Body of pancreas (tissue), 4 donors: Measurements from ENCODE around the gene TFCP2L1. TPM values are rescaled to one million over a fixed set of nuclear protein-coding genes. Genes with fewer than 3 reads are reported as not detected.

Source experiments
- ATAC-seq: fragments of 150-250 bp; one replicate; pipeline ENCODE4 v1.9.1; 2016
- DNase-seq, 4 donors: peaks; one replicate each; pipeline ENCODE4 v3.0.0-alpha.2; 2019
- H3K27ac ChIP-seq, 4 donors: fragments of 200-600 bp; sonication (generic); 1 replicate in 3 of 4; 2 replicates in 1 of 4; pipeline versions ENCODE4 v1.5.1 to v1.6.1; 2016 to 2019; ENCODE audit warnings: mild to moderate bottlenecking in 1 of 4, mixed read lengths in 1 of 4, moderate library complexity in 1 of 4
- H3K27me3 ChIP-seq, 2 donors: fragments of 200-600 bp; sonication (generic); one replicate each; pipeline ENCODE4 v1.6.0; 2016; ENCODE audit warnings: mild to moderate bottlenecking in 1 of 2
- H3K36me3 ChIP-seq, 2 donors: fragments of 200-600 bp; sonication (generic); replicated peaks in 1 of 2; 2 replicates each; pipeline ENCODE4 v1.5.1; 2016; ENCODE audit warnings: low read depth in 2 of 2; ENCODE audit not compliant: insufficient read depth in 1 of 2
- H3K4me1 ChIP-seq: fragments of 200-600 bp; sonication (generic); one replicate; pipeline ENCODE4 v1.6.0; 2016
- H3K4me3 ChIP-seq, 2 donors: fragments of 200-600 bp; sonication (generic); 1 replicate in 1 of 2; 2 replicates in 1 of 2; pipeline ENCODE4 v1.5.1; 2016 to 2019
- H3K9me3 ChIP-seq, 3 donors: fragments of 200-600 bp; sonication (generic); 1 replicate in 2 of 3; 2 replicates in 1 of 3; pipeline ENCODE4 v1.5.1; 2016
- POLR2A ChIP-seq, 3 donors: fragments of 450-650 bp; IDR thresholded peaks; one replicate each; pipeline ENCODE4 v1.6.1; 2016; ENCODE audit warnings: antibody characterized with exemption in 3 of 3, mild to moderate bottlenecking in 2 of 3
- WGBS, 2 donors: methylation state at CpG; one replicate each; pipeline ENCODE4 v1.1.5; 2017; 5-methylcytosine and 5-hydroxymethylcytosine counted together
- intact Hi-C: fragments of 100-400 bp; cut with DNase I; formaldehyde crosslinking; loops from one replicate; pipeline ENCODE4 v1.15.1; 2023
- total RNA-seq, 2 donors: library from RNA; depleted of rRNA; stranded (reverse); fragments of >200 nt; gene quantifications; one replicate each; pipeline ENCODE4 v1.1.0, GENCODE V29; 2016
- TF ChIP-seq, protein P1 (sequence below), 7 experiments: fragments of 450-650 bp in 4 of 7; fragments of 200-600 bp in 3 of 7; sonication (generic) in 3 of 7; IDR thresholded peaks; one replicate each; pipeline ENCODE4 v1.5.1; 2016 to 2019; ENCODE audit warnings: antibody characterized with exemption in 7 of 7

The TFCP2L1 gene
- total RNA-seq, 2 donors from 2014 or later: 4.6 to 8.3 TPM

DNA sequence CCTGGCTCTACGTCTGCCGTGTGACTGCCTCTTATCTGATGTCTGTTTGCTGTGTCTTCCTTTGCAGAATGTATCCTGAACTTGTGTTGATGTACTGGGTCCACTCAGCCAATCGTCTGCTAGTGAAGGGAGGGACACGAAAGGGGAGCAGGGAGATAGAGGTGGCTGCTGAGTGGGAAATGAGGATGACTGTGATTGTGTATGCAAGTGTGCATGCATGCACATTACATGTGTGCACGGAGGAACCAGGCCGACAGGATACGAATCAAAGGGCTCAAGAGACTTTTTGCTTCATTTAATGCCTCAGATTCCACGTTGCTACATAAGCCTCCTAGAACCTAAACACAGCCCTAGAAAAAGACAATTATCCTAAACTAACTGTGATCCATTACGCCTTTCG lies 111.2 kb downstream of the TFCP2L1 start:
- H3K9me3 ChIP-seq: no peaks in the 10 kb centered on the region
- WGBS, 2 donors: 90 to 91% methylated on average over 10 of the region's 10 CpGs

DNA sequence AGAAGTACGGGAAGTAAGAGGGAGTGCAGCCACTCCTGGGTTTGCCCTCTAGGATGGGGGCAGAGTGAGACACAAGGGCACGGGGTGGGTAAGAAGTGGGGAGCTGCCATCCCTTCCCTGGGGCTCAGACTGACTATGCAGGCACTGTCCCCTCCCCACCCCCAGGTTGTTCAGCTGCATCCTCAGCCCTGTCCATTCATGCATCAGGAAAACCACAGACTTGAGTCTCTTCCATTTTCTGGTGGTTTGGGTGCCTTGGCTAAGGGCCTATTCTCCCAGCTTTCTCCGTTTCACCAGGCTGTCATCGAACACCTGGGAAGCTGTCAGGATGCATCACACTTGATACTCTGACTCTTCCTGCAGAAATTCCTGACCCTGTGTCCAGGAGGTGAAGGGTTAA lies 111.9 kb downstream of the TFCP2L1 start:
- intact Hi-C loops: no loop called here
- Histone ChIP-seq H3K27ac (no peak overlapping the region), H3K9me3 (no peaks in the 10 kb centered on the region), H3K4me3 (no peak overlapping the region), H3K27me3 (no peaks in the 10 kb centered on the region), H3K36me3 (no peaks in the 10 kb centered on the region), H3K4me1 (no peaks in the 10 kb centered on the region)
- TF ChIP-seq, protein P1, sequence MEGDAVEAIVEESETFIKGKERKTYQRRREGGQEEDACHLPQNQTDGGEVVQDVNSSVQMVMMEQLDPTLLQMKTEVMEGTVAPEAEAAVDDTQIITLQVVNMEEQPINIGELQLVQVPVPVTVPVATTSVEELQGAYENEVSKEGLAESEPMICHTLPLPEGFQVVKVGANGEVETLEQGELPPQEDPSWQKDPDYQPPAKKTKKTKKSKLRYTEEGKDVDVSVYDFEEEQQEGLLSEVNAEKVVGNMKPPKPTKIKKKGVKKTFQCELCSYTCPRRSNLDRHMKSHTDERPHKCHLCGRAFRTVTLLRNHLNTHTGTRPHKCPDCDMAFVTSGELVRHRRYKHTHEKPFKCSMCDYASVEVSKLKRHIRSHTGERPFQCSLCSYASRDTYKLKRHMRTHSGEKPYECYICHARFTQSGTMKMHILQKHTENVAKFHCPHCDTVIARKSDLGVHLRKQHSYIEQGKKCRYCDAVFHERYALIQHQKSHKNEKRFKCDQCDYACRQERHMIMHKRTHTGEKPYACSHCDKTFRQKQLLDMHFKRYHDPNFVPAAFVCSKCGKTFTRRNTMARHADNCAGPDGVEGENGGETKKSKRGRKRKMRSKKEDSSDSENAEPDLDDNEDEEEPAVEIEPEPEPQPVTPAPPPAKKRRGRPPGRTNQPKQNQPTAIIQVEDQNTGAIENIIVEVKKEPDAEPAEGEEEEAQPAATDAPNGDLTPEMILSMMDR (IDR thresholded peaks at IDR 0.05): no peak
- TF ChIP-seq POLR2A (IDR thresholded peaks at IDR 0.05): no peak
- no peak for DNase-seq
- ATAC-seq: no peak
- WGBS, 2 donors: 73 to 88% methylated on average over 4 of the region's 4 CpGs

More for the DNA sequence above, 111.2 kb downstream of the TFCP2L1 start:
- Histone ChIP-seq H3K36me3 (no peaks in the 10 kb centered on the region), H3K4me3 (no peak overlapping the region), H3K27ac (no peak overlapping the region), H3K27me3 (no peaks in the 10 kb centered on the region), H3K4me1 (no peaks in the 10 kb centered on the region)
- TF ChIP-seq, protein P1 (IDR thresholded peaks at IDR 0.05): no peak
- no peak for TF ChIP-seq POLR2A (IDR thresholded peaks at IDR 0.05)
- ATAC-seq (no peak), DNase-seq (no peak)
- intact Hi-C loops: no loop called here

DNA sequence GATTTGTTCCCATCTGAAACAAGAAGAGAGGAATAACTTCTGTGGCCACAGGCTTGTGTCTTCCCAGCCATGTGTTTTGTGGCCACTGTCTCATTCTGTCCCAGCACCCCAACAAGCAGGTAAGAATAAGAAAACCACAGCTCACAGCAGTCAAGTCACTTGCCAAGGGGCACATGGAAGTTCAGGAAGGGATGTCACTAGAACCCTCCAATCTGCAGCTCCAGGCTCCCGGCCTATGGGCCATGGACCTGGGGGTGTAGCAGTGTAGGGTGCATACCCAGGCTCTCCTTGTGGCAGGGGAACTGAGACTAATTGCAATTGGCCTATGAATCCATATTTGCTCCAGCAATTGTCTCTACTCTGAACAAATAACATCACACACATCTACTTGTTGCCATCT lies 112.5 kb downstream of the TFCP2L1 start:
- H3K27me3 ChIP-seq: no peaks in the 10 kb centered on the region
- no peak for ATAC-seq
- no peak for DNase-seq
- intact Hi-C loops: no loop called here
- WGBS, 2 donors: 100% methylated on average over 1 of the region's 1 CpG
- no peak overlapping the region for H3K27ac ChIP-seq
- TF ChIP-seq, protein P1 (IDR thresholded peaks at IDR 0.05): no peak
- TF ChIP-seq POLR2A (IDR thresholded peaks at IDR 0.05): no peak
- H3K9me3 ChIP-seq: no peaks in the 10 kb centered on the region
- no peak overlapping the region for H3K4me3 ChIP-seq
- no peaks in the 10 kb centered on the region for H3K4me1 ChIP-seq
- no peaks in the 10 kb centered on the region for H3K36me3 ChIP-seq

DNA sequence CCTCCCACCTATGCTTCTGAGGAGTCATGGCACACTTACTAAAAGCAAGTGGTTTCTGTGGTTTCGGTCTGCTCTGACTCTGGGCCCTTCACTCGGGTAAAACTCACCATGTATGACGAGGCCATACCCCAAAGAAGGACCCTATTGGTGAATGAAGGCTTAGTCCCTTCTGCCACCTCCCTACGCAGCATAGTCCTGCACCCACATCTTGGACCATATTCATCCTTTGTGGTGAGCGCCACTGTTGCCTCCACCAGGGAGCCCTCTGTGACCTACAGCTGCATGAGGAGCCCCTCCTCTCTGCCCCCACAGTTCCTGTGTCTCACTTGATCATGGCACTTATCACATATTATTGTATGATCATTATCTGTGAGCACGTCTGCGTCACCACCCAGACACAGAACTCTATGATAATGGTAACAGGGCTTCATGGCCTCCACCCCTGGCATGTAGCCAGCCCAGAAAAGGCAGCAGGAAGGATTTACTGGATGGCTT lies 113.3 kb downstream of the TFCP2L1 start:
- H3K27me3 ChIP-seq: no peaks in the 10 kb centered on the region
- no peak for ATAC-seq
- DNase-seq: no peak
- no peak overlapping the region for H3K4me3 ChIP-seq
- WGBS, 2 donors: 78 to 94% methylated on average over 7 of the region's 7 CpGs
- H3K36me3 ChIP-seq: no peaks in the 10 kb centered on the region
- no peaks in the 10 kb centered on the region for H3K4me1 ChIP-seq
- intact Hi-C loops: no loop called here
- H3K9me3 ChIP-seq: no peaks in the 10 kb centered on the region
- TF ChIP-seq, protein P1 (IDR thresholded peaks at IDR 0.05): no peak
- no peak for TF ChIP-seq POLR2A (IDR thresholded peaks at IDR 0.05)
- no peak overlapping the region for H3K27ac ChIP-seq

DNA sequence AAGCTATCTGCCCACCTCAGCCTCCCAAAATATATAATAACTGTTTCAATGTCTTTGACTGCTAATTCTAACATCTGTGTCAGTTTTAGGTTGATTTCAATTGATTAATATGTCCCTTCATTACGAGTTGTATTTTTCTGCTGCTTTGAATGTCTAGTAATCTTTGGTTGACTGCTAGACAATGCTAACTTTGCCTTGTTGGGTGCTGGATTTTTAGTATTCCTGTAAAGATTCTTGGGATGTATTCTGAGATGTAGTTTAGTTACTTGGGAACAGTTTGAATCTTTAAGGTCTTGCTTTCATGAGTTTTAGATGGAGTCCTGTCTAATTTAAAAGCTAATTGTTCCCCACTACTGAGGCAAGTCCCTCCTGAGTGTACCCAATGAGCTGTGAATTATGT lies 114.4 kb downstream of the TFCP2L1 start:
- no peak overlapping the region for H3K4me3 ChIP-seq
- H3K36me3 ChIP-seq: no peaks in the 10 kb centered on the region
- TF ChIP-seq, protein P1 (IDR thresholded peaks at IDR 0.05): no peak
- ATAC-seq (no peak), DNase-seq (no peak)
- intact Hi-C loops: no loop called here
- 76 to 86% methylated on average over 1 of the region's 1 CpG for WGBS, 2 donors
- H3K27ac ChIP-seq: no peak overlapping the region
- no peaks in the 10 kb centered on the region for H3K9me3 ChIP-seq
- H3K27me3 ChIP-seq: no peaks in the 10 kb centered on the region
- H3K4me1 ChIP-seq: no peaks in the 10 kb centered on the region
